Gastrocnemius medialis (tissue), 4 donors: Measurements from ENCODE around the gene APC.

Experiments
- CTCF ChIP-seq, 5 experiments: fragments of 450-650 bp in 3 of 5; fragments of 200-600 bp in 2 of 5; sonication (generic) in 2 of 5; IDR thresholded peaks in 4 of 5; conservative IDR thresholded peaks in 1 of 5; 1 replicate in 4 of 5; 2 replicates in 1 of 5; pipeline ENCODE4 v1.5.1; 2016 to 2019; ENCODE audit warnings: antibody characterized with exemption in 5 of 5, mild to moderate bottlenecking in 3 of 5, moderate library complexity in 3 of 5
- POLR2A ChIP-seq, 2 donors: fragments of 450-650 bp; IDR thresholded peaks; one replicate each; pipeline ENCODE4 v1.6.1; 2017; ENCODE audit warnings: antibody characterized with exemption in 2 of 2, mild to moderate bottlenecking in 2 of 2, moderate library complexity in 2 of 2

GRCh38 chr5:112886975-112887374 lies 149.3 kb downstream of the APC start:
- TF ChIP-seq CTCF (IDR thresholded peaks at IDR 0.05 in 4 of 5, conservative IDR thresholded peaks at IDR 0.05 in 1 of 5) (no peak), POLR2A (IDR thresholded peaks at IDR 0.05) (no peak)
